Neuronal stem cell (in vitro differentiated cells): ENCODE results near the gene POPDC2.
A peak's percentile ranks its signal among the peaks of the same experiment; 100 is the strongest.

Experiments used
- DNase-seq: peaks from one replicate; pipeline ENCODE4 v3.0.0-alpha.2; 2013; ENCODE audit warnings: low spot score
- H2AFZ ChIP-seq: one replicate; pipeline ENCODE4 v1.6.1; 2013; ENCODE audit warnings: mild to moderate bottlenecking, low read length, inconsistent platforms
- H2AK5ac ChIP-seq: 2 replicates; pipeline ENCODE4 v1.6.1; 2013; ENCODE audit warnings: low read depth, mild to moderate bottlenecking, inconsistent platforms, low read length, moderate library complexity, mixed read lengths
- H2BK120ac ChIP-seq: 2 replicates; pipeline ENCODE4 v1.6.1; 2013; ENCODE audit warnings: low read depth, mild to moderate bottlenecking, inconsistent platforms, low read length, moderate library complexity, mixed read lengths
- H2BK12ac ChIP-seq: one replicate; pipeline ENCODE4 v1.6.1; 2013; ENCODE audit warnings: low read length, inconsistent platforms
- H2BK15ac ChIP-seq: 2 replicates; pipeline ENCODE4 v1.6.1; 2013; ENCODE audit warnings: mild to moderate bottlenecking, low read length, inconsistent platforms, mixed read lengths
- H2BK5ac ChIP-seq: one replicate; pipeline ENCODE4 v1.6.1; 2013; ENCODE audit warnings: inconsistent platforms, mild to moderate bottlenecking, low read length, moderate library complexity
- H3K14ac ChIP-seq: one replicate; pipeline ENCODE4 v1.6.1; 2013; ENCODE audit warnings: low read length, inconsistent platforms
- H3K18ac ChIP-seq: 2 replicates; pipeline ENCODE4 v1.6.1; 2013; ENCODE audit warnings: low read length, inconsistent platforms
- H3K23ac ChIP-seq: 2 replicates; pipeline ENCODE4 v1.6.1; 2013; ENCODE audit warnings: low read depth, mild to moderate bottlenecking, mixed read lengths, low read length, inconsistent platforms; ENCODE audit not compliant: poor library complexity
- H3K27ac ChIP-seq: replicated peaks from 3 replicates; pipeline ENCODE4 v1.5.1; 2013; ENCODE audit warnings: low read length, inconsistent platforms
- H3K27me3 ChIP-seq, 3 experiments: 2 replicates each; pipeline ENCODE4 v1.6.1; 2013; ENCODE audit warnings: low read length in 3 of 3, mild to moderate bottlenecking in 2 of 3, inconsistent platforms in 1 of 3, low read depth in 1 of 3, mixed read lengths in 1 of 3, moderate library complexity in 1 of 3; ENCODE audit not compliant: control insufficient read depth in 3 of 3, insufficient read depth in 3 of 3
- H3K36me3 ChIP-seq, 2 donors: replicated peaks in 1 of 2; 2 replicates each; pipeline ENCODE4 v1.6.1; 2013; ENCODE audit warnings: low read length in 2 of 2; ENCODE audit not compliant: control insufficient read depth in 2 of 2, insufficient read depth in 2 of 2
- H3K4ac ChIP-seq: 2 replicates; pipeline ENCODE4 v1.6.1; 2013; ENCODE audit warnings: inconsistent platforms, mild to moderate bottlenecking, low read length, moderate library complexity
- H3K4me1 ChIP-seq, 2 donors: 1 replicate in 1 of 2; 2 replicates in 1 of 2; pipeline ENCODE4 v1.6.1; 2013; ENCODE audit warnings: low read length in 2 of 2, low read depth in 1 of 2; ENCODE audit not compliant: control insufficient read depth in 2 of 2, insufficient read depth in 1 of 2
- H3K4me2 ChIP-seq: one replicate; pipeline ENCODE4 v1.6.1; 2013; ENCODE audit warnings: mild to moderate bottlenecking, low read length, inconsistent platforms; ENCODE audit not compliant: insufficient read depth, poor library complexity, severe bottlenecking
- H3K4me3 ChIP-seq, 2 donors: 2 replicates each; pipeline ENCODE4 v1.5.1; 2013; ENCODE audit warnings: low read length in 2 of 2, mild to moderate bottlenecking in 2 of 2, inconsistent platforms in 1 of 2, moderate library complexity in 1 of 2
- H3K79me1 ChIP-seq: one replicate; pipeline ENCODE4 v1.6.1; 2013; ENCODE audit warnings: low read depth, mild to moderate bottlenecking, inconsistent platforms, low read length, moderate library complexity
- H3K9ac ChIP-seq: one replicate; pipeline ENCODE4 v1.6.1; 2013; ENCODE audit warnings: mild to moderate bottlenecking, low read depth, low read length, inconsistent platforms; ENCODE audit not compliant: poor library complexity
- H3K9me3 ChIP-seq, 2 donors: replicated peaks in 1 of 2; 2 replicates each; pipeline versions ENCODE3 to v1.6.1; 2013; ENCODE audit warnings: low read length in 2 of 2, mild to moderate bottlenecking in 2 of 2, inconsistent platforms in 1 of 2, low read depth in 1 of 2, mixed read lengths in 1 of 2, moderate library complexity in 1 of 2; ENCODE audit not compliant: control insufficient read depth in 2 of 2, insufficient read depth in 1 of 2
- H4K8ac ChIP-seq: one replicate; pipeline ENCODE4 v1.6.1; 2013; ENCODE audit warnings: low read depth, mild to moderate bottlenecking, inconsistent platforms, low read length, moderate library complexity
- H4K91ac ChIP-seq: one replicate; pipeline ENCODE4 v1.6.1; 2013; ENCODE audit warnings: low read length, low read depth, mild to moderate bottlenecking, inconsistent platforms; ENCODE audit not compliant: poor library complexity
- WGBS, 2 donors: extraction: QIAGEN DNeasy Blood & Tissue Kit; methylation state at CpG; one replicate each; pipeline ENCODE4 v1.1.7; 2013; ENCODE audit warnings: missing lambda C conversion rate in 2 of 2, mixed read lengths in 1 of 2; ENCODE audit not compliant: insufficient read length in 2 of 2, insufficient replicate concordance in 1 of 2; ENCODE audit errors: extremely low coverage in 2 of 2; 5-methylcytosine and 5-hydroxymethylcytosine counted together

The POPDC2 gene

GRCh38 chr3:119675188-119675874 lies 14.9 kb upstream of the POPDC2 start:
- Histone ChIP-seq H3K27ac (no peak overlapping the region), H2AFZ (no peak overlapping the region), H3K4me2 (no peak overlapping the region), H3K18ac (no peak overlapping the region), H3K4ac (no peak overlapping the region), H3K9ac (no peak overlapping the region), H3K79me1 (no peaks in the 10 kb centered on the region), H3K27me3 (no peaks in the 10 kb centered on the region), H3K23ac (no peak overlapping the region), H3K4me3 (peak overlapping the region in 1 of 2 donors; percentile 95), H3K14ac (no peak overlapping the region), H3K9me3 (no peaks in the 10 kb centered on the region), H4K8ac (no peak overlapping the region), H2BK12ac (no peak overlapping the region), H4K91ac (no peak overlapping the region), H3K4me1 (peaks cover 2 to 5% of the 10 kb centered on the region in 2 donors), H2BK15ac (no peak overlapping the region), H2AK5ac (no peak overlapping the region), H3K36me3 (peaks cover 12 to 52% of the 10 kb centered on the region in 2 donors), H2BK5ac (no peak overlapping the region), H2BK120ac (no peak overlapping the region)
- no CpG with 5 or more reads among the region's 5 CpGs for WGBS, 2 donors
- no peak for DNase-seq

DNA sequence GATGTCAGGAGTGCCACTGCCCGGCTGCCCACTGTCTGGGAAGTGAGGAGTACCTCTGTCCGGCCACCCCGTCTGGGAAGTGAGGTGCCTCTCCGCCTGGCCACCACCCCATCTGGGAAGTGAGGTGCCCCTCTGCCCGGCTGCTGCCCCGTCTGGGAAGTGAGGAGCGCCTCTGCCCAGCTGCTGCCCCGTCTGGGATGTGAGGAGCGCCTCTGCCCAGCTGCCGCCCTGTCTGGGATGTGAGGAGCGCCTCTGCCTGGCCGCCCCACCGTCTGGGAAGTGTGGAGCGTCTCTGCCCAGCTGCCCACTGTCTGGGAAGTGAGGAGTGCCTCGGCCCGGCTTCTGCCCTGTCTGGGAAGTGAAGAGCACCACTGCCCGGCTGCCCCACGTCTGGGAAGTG lies 13.5 kb upstream of the POPDC2 start:
- Histone ChIP-seq H4K8ac (no peak overlapping the region), H3K14ac (no peak overlapping the region), H3K27ac (no peak overlapping the region), H3K27me3 (no peaks in the 10 kb centered on the region), H3K4me3 (no peak overlapping the region), H3K18ac (no peak overlapping the region), H3K4me1 (peaks cover 2 to 5% of the 10 kb centered on the region in 2 donors), H2AFZ (no peak overlapping the region), H2BK12ac (no peak overlapping the region), H2BK120ac (no peak overlapping the region), H3K9me3 (no peaks in the 10 kb centered on the region), H2BK15ac (no peak overlapping the region), H4K91ac (no peak overlapping the region), H3K79me1 (no peaks in the 10 kb centered on the region), H3K4me2 (no peak overlapping the region), H3K36me3 (peaks cover 12 to 67% of the 10 kb centered on the region in 2 donors), H3K9ac (no peak overlapping the region), H2AK5ac (no peak overlapping the region), H3K4ac (no peak overlapping the region), H3K23ac (no peak overlapping the region), H2BK5ac (no peak overlapping the region)
- WGBS, 2 donors, result no CpG with 5 or more reads among the region's 18 CpGs
- no peak for DNase-seq

GRCh38 chr3:119672776-119673175 lies 12.4 kb upstream of the POPDC2 start:
- Histone ChIP-seq H3K18ac (no peak overlapping the region), H3K4me3 (no peak overlapping the region), H4K8ac (no peak overlapping the region), H3K4me1 (peaks cover 2 to 5% of the 10 kb centered on the region in 2 donors), H4K91ac (no peak overlapping the region), H2BK5ac (no peak overlapping the region), H3K4ac (no peak overlapping the region), H3K4me2 (no peak overlapping the region), H2AFZ (no peak overlapping the region), H3K14ac (no peak overlapping the region), H2AK5ac (no peak overlapping the region), H3K9ac (no peak overlapping the region), H2BK120ac (no peak overlapping the region), H3K27me3 (no peaks in the 10 kb centered on the region), H3K23ac (no peak overlapping the region), H2BK15ac (no peak overlapping the region), H3K79me1 (no peaks in the 10 kb centered on the region), H3K27ac (no peak overlapping the region), H2BK12ac (no peak overlapping the region), H3K36me3 (peaks cover 12 to 77% of the 10 kb centered on the region in 2 donors), H3K9me3 (no peaks in the 10 kb centered on the region)
- no peak for DNase-seq
- WGBS, 2 donors, result no CpG with 5 or more reads among the region's 2 CpGs

- no peaks in the 10 kb centered on the region for H3K4me1 ChIP-seq
- no peak overlapping the region for H3K18ac ChIP-seq
- H2BK120ac ChIP-seq, result no peak overlapping the region
- no peak overlapping the region for H3K27ac ChIP-seq
- no peak overlapping the region for H2BK15ac ChIP-seq
- H3K4me2 ChIP-seq, result no peak overlapping the region
- H4K8ac ChIP-seq, result no peak overlapping the region
- no peak overlapping the region for H2BK12ac ChIP-seq
- H3K36me3 ChIP-seq, result peaks cover 12 to 78% of the 10 kb centered on the region in 2 donors
- no peaks in the 10 kb centered on the region for H3K27me3 ChIP-seq
- no peaks in the 10 kb centered on the region for H3K79me1 ChIP-seq
- H3K9me3 ChIP-seq, result no peaks in the 10 kb centered on the region
- H3K14ac ChIP-seq, result no peak overlapping the region
- H2BK5ac ChIP-seq, result no peak overlapping the region
- no peak overlapping the region for H2AK5ac ChIP-seq
- DNase-seq, result no peak
- no peak overlapping the region for H3K4me3 ChIP-seq
- WGBS, 2 donors, result no CpG with 5 or more reads among the region's 5 CpGs
- no peak overlapping the region for H3K4ac ChIP-seq
- H4K91ac ChIP-seq, result no peak overlapping the region
- no peak overlapping the region for H3K23ac ChIP-seq
- no peak overlapping the region for H2AFZ ChIP-seq
- no peak overlapping the region for H3K9ac ChIP-seq
Observed at GRCh38 chr3:119669906-119670570, 9.6 kb upstream of the POPDC2 start.
